OCI-LY1 (cell line): ENCODE measurements around the gene ELL.
A peak's percentile ranks its signal among the peaks of the same experiment; 100 is the strongest.

ENCODE experiments used
- H2AFZ ChIP-seq: fragments of 200-600 bp; sonication (generic), shearing (Covaris generic); 2 replicates; pipeline ENCODE4 v1.6.0; 2014; ENCODE audit warnings: antibody characterized with exemption, mild to moderate bottlenecking, low read length
- H3F3A ChIP-seq: fragments of 200-600 bp; sonication (generic), shearing (Covaris generic); 2 replicates; pipeline ENCODE4 v1.6.0; 2014; ENCODE audit warnings: mild to moderate bottlenecking, antibody characterized with exemption, low read length, moderate library complexity; ENCODE audit not compliant: insufficient read depth
- H3K27ac ChIP-seq: fragments of 200-600 bp; sonication (generic); 2 replicates; pipeline ENCODE4 v1.5.1; 2014; ENCODE audit warnings: low read length, mixed run types, mild to moderate bottlenecking, low read depth; ENCODE audit not compliant: poor library complexity, severe bottlenecking
- H3K27me3 ChIP-seq: fragments of 200-600 bp; sonication (generic); 2 replicates; pipeline ENCODE4 v1.6.0; 2014; ENCODE audit warnings: antibody characterized with exemption, mild to moderate bottlenecking, low read length, moderate library complexity; ENCODE audit not compliant: insufficient read depth
- H3K36me3 ChIP-seq: fragments of 200-600 bp; sonication (generic); 2 replicates; pipeline ENCODE4 v1.6.1; 2014; ENCODE audit warnings: mild to moderate bottlenecking, antibody characterized with exemption, low read length, moderate library complexity, mixed read lengths; ENCODE audit not compliant: insufficient read depth
- H3K4me1 ChIP-seq: fragments of 200-600 bp; sonication (generic); 2 replicates; pipeline ENCODE4 v1.5.1; 2014; ENCODE audit warnings: mild to moderate bottlenecking, low read length, moderate library complexity; ENCODE audit not compliant: insufficient read depth, severe bottlenecking
- H3K4me2 ChIP-seq: fragments of 200-600 bp; sonication (generic), shearing (Covaris generic); 2 replicates; pipeline ENCODE4 v1.6.1; 2014; ENCODE audit warnings: low read length
- H3K4me3 ChIP-seq: fragments of 200-600 bp; sonication (generic); 2 replicates; pipeline ENCODE4 v1.5.1; 2014; ENCODE audit warnings: low read length, low read depth, mild to moderate bottlenecking, mixed read lengths; ENCODE audit not compliant: poor library complexity, severe bottlenecking
- H3K79me2 ChIP-seq: fragments of 200-600 bp; shearing (Covaris generic); 2 replicates; pipeline ENCODE4 v1.6.1; 2016; ENCODE audit warnings: mixed run types, low read length, mixed read lengths; ENCODE audit not compliant: insufficient read depth
- H3K9ac ChIP-seq: fragments of 200-600 bp; sonication (generic), shearing (Covaris generic); 2 replicates; pipeline ENCODE4 v1.6.1; 2014; ENCODE audit warnings: mild to moderate bottlenecking, low read length, mixed read lengths
- H3K9me2 ChIP-seq: fragments of 200-600 bp; sonication (generic), shearing (Covaris generic); 2 replicates; pipeline ENCODE4 v1.6.1; 2014; ENCODE audit warnings: low read depth, mild to moderate bottlenecking, low read length, mixed read lengths
- H3K9me3 ChIP-seq: fragments of 200-600 bp; shearing (Covaris generic); 2 replicates; pipeline ENCODE4 v1.6.1; 2014; ENCODE audit warnings: low read length, mixed read lengths
- H4K20me1 ChIP-seq: fragments of 200-600 bp; sonication (generic), shearing (Covaris generic); 2 replicates; pipeline ENCODE4 v1.6.0; 2016; ENCODE audit warnings: mild to moderate bottlenecking, low read length; ENCODE audit not compliant: insufficient read depth
- EZH2 ChIP-seq: fragments of 200-600 bp; sonication (generic), shearing (Covaris generic); IDR thresholded peaks from 2 replicates; pipeline ENCODE4 v1.8.0; 2017; ENCODE audit warnings: borderline replicate concordance, mixed run types, mild to moderate bottlenecking, antibody characterized with exemption, low read length, moderate library complexity, mixed read lengths
- TF ChIP-seq, protein P1 (sequence below): fragments of 200-600 bp; sonication (generic), shearing (Covaris generic); IDR thresholded peaks from 2 replicates; pipeline ENCODE4 v1.5.1; 2017; ENCODE audit warnings: mild to moderate bottlenecking, antibody characterized with exemption, low read length, moderate library complexity, mixed read lengths

Gene ELL

DNA sequence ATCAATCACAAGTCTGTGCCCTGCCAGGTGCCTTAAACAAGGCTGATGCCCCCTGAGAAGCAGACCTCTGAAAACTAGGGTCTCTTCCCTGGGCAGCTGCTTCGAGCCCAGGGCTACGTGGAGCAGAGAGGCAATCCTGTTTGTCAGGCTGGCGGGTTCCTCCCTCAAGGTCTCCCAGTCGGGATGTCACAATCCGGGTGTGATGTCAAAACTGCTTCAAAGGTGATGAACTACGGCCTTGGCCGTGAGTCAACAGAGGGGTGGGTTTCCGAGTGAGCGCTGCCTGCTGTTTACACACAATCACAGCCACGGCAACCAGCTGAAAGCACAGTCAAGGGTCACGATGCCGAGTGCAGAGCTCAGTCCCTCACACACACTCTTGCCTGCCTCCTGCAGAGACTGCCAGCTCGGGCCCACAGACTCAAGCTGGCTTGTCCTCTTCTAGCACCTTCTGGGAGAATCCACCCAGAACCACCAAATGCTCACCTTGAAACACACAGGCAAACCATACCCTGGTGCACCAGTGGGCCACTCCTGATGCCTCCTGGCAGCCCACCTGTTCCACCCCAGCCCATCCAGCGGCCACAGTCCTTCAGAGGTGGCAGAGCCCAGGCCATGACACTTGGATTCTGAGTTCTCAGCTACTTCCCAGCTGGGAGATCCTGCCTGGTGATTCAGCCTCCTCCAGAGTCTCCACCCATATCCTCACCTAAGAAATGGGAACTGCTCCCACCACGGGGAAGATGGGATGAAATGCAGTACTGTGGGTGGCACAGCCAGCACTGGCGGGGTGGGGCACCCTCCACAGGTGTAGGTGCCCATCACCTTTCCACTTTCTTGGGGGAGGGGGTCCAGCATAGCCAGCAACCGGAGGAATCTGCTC is 6.8 kb downstream of the ELL start:
- H4K20me1 ChIP-seq, result no peaks in the 10 kb centered on the region
- no peak overlapping the region for H3K9ac ChIP-seq
- no peaks in the 10 kb centered on the region for H3K9me3 ChIP-seq
- H3F3A ChIP-seq, result no peaks in the 10 kb centered on the region
- peaks cover 3% of the 10 kb centered on the region for H3K36me3 ChIP-seq
- no peak overlapping the region for H2AFZ ChIP-seq
- H3K4me2 ChIP-seq, result no peak overlapping the region; the same call in 1 of the 2 replicates
- TF ChIP-seq, protein P1, sequence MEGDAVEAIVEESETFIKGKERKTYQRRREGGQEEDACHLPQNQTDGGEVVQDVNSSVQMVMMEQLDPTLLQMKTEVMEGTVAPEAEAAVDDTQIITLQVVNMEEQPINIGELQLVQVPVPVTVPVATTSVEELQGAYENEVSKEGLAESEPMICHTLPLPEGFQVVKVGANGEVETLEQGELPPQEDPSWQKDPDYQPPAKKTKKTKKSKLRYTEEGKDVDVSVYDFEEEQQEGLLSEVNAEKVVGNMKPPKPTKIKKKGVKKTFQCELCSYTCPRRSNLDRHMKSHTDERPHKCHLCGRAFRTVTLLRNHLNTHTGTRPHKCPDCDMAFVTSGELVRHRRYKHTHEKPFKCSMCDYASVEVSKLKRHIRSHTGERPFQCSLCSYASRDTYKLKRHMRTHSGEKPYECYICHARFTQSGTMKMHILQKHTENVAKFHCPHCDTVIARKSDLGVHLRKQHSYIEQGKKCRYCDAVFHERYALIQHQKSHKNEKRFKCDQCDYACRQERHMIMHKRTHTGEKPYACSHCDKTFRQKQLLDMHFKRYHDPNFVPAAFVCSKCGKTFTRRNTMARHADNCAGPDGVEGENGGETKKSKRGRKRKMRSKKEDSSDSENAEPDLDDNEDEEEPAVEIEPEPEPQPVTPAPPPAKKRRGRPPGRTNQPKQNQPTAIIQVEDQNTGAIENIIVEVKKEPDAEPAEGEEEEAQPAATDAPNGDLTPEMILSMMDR, result no peak
- TF ChIP-seq EZH2, result no peak
- H3K79me2 ChIP-seq, result peaks cover 27% of the 10 kb centered on the region
- H3K9me2 ChIP-seq, result no peaks in the 10 kb centered on the region
- H3K4me3 ChIP-seq, result no peak overlapping the region
- no peaks in the 10 kb centered on the region for H3K27me3 ChIP-seq
- peak overlapping the region; percentile 10 for H3K27ac ChIP-seq
- H3K4me1 ChIP-seq, result peaks cover 36% of the 10 kb centered on the region

DNA sequence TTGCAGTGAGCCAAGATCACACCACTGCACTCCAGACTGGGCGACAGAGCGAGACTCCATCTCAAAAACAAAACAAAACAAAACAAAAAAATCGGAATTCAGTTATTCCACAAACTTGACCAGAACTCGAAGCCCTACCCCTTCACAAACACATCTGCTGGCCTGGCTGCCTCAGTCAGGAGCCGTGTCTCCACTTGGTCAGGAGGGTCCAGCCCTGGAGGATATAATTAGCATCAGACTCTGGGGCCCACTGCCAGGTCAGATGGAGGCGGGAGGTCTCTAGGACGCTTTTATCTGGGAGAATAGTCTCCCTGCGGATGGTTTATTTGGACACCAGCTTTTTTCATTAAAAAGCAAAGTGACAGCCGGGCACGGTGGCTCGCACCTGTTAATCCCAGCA is 8.0 kb downstream of the ELL start:
- Histone ChIP-seq H4K20me1 (no peaks in the 10 kb centered on the region), H3K4me3 (no peak overlapping the region)
- TF ChIP-seq EZH2, result no peak
- TF ChIP-seq, protein P1, result no peak

DNA sequence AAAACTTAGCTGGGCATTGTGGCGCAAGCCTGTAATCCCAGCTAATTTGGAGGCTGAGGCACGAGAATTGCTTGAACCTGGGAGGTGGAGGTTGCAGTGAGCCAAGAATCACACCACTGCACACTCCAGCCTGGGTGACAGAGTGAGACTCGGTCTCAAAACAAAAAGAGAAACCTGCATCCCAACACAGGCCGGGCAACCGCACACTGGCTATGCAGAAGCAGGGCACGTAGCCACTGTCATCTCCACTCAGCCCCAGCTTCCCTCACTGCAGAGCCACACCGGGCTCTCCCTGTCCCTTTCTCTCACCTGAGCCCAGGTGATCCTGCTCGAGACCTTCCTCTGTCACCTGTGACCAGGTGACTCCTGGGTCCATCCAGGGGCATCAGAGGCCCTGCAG is 11.7 kb downstream of the ELL start:
- H3K27ac ChIP-seq, result no peak overlapping the region
- H3K4me2 ChIP-seq, result no peak overlapping the region
- H3K79me2 ChIP-seq, result peaks cover 6% of the 10 kb centered on the region
- no peaks in the 10 kb centered on the region for H3K9me2 ChIP-seq
- peaks cover 18% of the 10 kb centered on the region for H3K4me1 ChIP-seq
- TF ChIP-seq EZH2, result no peak
- TF ChIP-seq, protein P1, result no peak
- no peak overlapping the region for H3K9ac ChIP-seq
- H3K4me3 ChIP-seq, result no peak overlapping the region
- H3K36me3 ChIP-seq, result no peaks in the 10 kb centered on the region
- H3K27me3 ChIP-seq, result no peaks in the 10 kb centered on the region
- no peaks in the 10 kb centered on the region for H3K9me3 ChIP-seq
- H3F3A ChIP-seq, result no peaks in the 10 kb centered on the region
- no peaks in the 10 kb centered on the region for H4K20me1 ChIP-seq
- H2AFZ ChIP-seq, result no peak overlapping the region

More for the DNA sequence above, 8.0 kb downstream of the ELL start:
- Histone ChIP-seq H3F3A (no peaks in the 10 kb centered on the region), H2AFZ (no peak overlapping the region), H3K4me2 (no peak overlapping the region), H3K36me3 (no peaks in the 10 kb centered on the region; the same call in 1 of the 2 replicates), H3K4me1 (peaks cover 24% of the 10 kb centered on the region), H3K9ac (no peak overlapping the region), H3K27me3 (no peaks in the 10 kb centered on the region), H3K79me2 (peaks cover 19% of the 10 kb centered on the region), H3K27ac (no peak overlapping the region), H3K9me3 (no peaks in the 10 kb centered on the region), H3K9me2 (no peaks in the 10 kb centered on the region)
